ENCODE results near the gene ATG3. TPM values are rescaled to one million over a fixed set of nuclear protein-coding genes. Genes with fewer than 3 reads are reported as not detected.

Gene ATG3
- total and polyA plus RNA-seq, 9 of the 15 experiments (the other 6 are each of a cell fraction or from before 2014, with no cell fraction given) = 48.7 to 107 (median 64.7) TPM

DNA sequence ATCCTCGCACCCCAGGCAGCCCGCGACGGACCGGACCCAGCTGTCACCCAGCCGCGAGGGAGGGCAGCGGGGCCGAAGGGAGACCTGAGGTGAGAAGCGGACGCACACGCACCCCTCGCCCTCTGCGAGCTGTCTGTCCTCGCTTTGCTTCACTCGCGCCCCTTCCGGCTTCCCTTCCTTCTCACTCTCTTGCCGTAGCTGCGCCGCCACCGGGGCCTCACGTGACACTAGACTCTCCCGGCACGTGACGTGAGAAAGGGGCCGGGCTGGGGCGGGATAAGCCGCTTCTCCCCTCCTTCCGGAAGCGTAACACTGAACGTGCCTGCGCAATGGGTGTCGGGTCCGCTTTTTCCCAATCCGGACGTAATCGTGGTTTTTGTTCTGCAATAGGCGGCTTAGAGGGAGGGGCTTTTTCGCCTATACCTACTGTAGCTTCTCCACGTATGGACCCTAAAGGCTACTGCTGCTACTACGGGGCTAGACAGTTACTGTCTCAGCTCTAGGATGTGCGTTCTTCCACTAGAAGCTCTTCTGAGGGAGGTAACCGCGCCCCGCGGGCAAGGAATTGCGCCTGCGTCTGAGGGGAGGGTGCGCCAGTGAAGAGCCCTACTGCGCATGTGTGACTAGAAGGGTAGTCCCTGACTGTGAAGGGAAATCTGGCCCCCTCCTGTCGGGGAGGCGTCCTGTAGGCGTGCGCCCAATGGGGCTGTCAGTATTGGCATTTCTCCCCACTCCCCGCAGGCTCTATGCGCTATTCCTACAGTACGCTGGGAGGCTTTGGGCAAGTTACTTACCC, at the start of gene ATG3, which contains the start of gene SLC35A5 (continued):
- TF ChIP-seq, protein P1, sequence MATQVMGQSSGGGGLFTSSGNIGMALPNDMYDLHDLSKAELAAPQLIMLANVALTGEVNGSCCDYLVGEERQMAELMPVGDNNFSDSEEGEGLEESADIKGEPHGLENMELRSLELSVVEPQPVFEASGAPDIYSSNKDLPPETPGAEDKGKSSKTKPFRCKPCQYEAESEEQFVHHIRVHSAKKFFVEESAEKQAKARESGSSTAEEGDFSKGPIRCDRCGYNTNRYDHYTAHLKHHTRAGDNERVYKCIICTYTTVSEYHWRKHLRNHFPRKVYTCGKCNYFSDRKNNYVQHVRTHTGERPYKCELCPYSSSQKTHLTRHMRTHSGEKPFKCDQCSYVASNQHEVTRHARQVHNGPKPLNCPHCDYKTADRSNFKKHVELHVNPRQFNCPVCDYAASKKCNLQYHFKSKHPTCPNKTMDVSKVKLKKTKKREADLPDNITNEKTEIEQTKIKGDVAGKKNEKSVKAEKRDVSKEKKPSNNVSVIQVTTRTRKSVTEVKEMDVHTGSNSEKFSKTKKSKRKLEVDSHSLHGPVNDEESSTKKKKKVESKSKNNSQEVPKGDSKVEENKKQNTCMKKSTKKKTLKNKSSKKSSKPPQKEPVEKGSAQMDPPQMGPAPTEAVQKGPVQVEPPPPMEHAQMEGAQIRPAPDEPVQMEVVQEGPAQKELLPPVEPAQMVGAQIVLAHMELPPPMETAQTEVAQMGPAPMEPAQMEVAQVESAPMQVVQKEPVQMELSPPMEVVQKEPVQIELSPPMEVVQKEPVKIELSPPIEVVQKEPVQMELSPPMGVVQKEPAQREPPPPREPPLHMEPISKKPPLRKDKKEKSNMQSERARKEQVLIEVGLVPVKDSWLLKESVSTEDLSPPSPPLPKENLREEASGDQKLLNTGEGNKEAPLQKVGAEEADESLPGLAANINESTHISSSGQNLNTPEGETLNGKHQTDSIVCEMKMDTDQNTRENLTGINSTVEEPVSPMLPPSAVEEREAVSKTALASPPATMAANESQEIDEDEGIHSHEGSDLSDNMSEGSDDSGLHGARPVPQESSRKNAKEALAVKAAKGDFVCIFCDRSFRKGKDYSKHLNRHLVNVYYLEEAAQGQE (IDR thresholded peaks at IDR 0.05; ENCODE audit: borderline replicate concordance) = peak; percentile 96
- TF ChIP-seq, protein P1 (CRISPR knock-in tag; IDR thresholded peaks at IDR 0.05; ENCODE audit: low read depth) = no peak
- TF ChIP-seq ZNF766 (CRISPR knock-in tag; conservative IDR thresholded peaks at IDR 0.05) (0 out of 2 replicates have a peak, but pooled peaks have one; percentile 44), TEAD2 (tag; IDR thresholded peaks at IDR 0.05) (no peak), JUND (IDR thresholded peaks at IDR 0.05; ENCODE audit: borderline replicate concordance, low read depth, low read length) (peak; percentile 22; the same call in 1 of the 2 replicates), JUND (tag; IDR thresholded peaks at IDR 0.05; ENCODE audit: borderline replicate concordance, low read depth, low read length) (peak; percentile 25; the same call in 1 of the 3 replicates), MXI1 (IDR thresholded peaks at IDR 0.05; ENCODE audit: low read depth, low read length) (peak; percentile 52; the same call in 1 of the 2 replicates), YY1 (IDR thresholded peaks at IDR 0.05; ENCODE audit: borderline replicate concordance in 1 of 3, control insufficient read depth in 1 of 3, extremely low read depth in 1 of 3, insufficient read depth in 3 of 3, insufficient read length in 1 of 3, insufficient replicate concordance in 2 of 3, low read depth in 1 of 3, low read length in 2 of 3) (peak in 2 of 3 experiments; percentile 15 to 33), SMAD4 (CRISPR knock-in tag; conservative IDR thresholded peaks at IDR 0.05) (peak; percentile 57)
